Activated CD8-positive, alpha-beta memory T cell treated with anti-CD3 and anti-CD28 coated beads for 1 hour (primary cell): ENCODE data around the gene PRRC2A.

ENCODE experiments used
- DNase-seq, 2 donors: peaks; one replicate each; pipeline ENCODE4 v3.0.0-alpha.2; 2020; ENCODE audit warnings: low read depth in 1 of 2; ENCODE audit errors: extremely low read depth in 1 of 2

PRRC2A gene

GRCh38 chr6:31621991-31622390 is 1.5 kb downstream of the PRRC2A start:
- DNase-seq: no peak

- DNase-seq: no peak
Observed at GRCh38 chr6:31622684-31623091, 2.2 kb downstream of the PRRC2A start.

GRCh38 chr6:31624070-31624469 is 3.6 kb downstream of the PRRC2A start:
- DNase-seq: no peak

- no peak for DNase-seq
Observed at GRCh38 chr6:31626952-31627351, 6.4 kb downstream of the PRRC2A start.

- no peak for DNase-seq
Observed at GRCh38 chr6:31627690-31628287, 7.3 kb downstream of the PRRC2A start.

GRCh38 chr6:31629014-31629413 is 8.5 kb downstream of the PRRC2A start:
- DNase-seq: no peak

GRCh38 chr6:31630177-31630934 is 9.8 kb downstream of the PRRC2A start:
- no peak for DNase-seq

GRCh38 chr6:31631209-31631608 is 10.7 kb downstream of the PRRC2A start:
- DNase-seq: no peak

GRCh38 chr6:31631681-31632278 is 11.3 kb downstream of the PRRC2A start:
- DNase-seq: no peak

- DNase-seq: no peak
Observed at GRCh38 chr6:31632279-31632946, 11.9 kb downstream of the PRRC2A start.

GRCh38 chr6:31633447-31633846 is 12.9 kb downstream of the PRRC2A start:
- DNase-seq: no peak

GRCh38 chr6:31634131-31634530 is 13.6 kb downstream of the PRRC2A start:
- DNase-seq: no peak

- no peak for DNase-seq
Observed at GRCh38 chr6:31634969-31635575, 14.6 kb downstream of the PRRC2A start.

GRCh38 chr6:31636698-31637596 is 16.4 kb downstream of the PRRC2A start:
- no peak for DNase-seq

GRCh38 chr6:31639043-31639442 is 18.5 kb downstream of the PRRC2A start:
- no peak for DNase-seq

- no peak for DNase-seq
Observed at GRCh38 chr6:31639449-31639861, 18.9 kb downstream of the PRRC2A start.

GRCh38 chr6:31640612-31641011 is 20.1 kb downstream of the PRRC2A start:
- DNase-seq: no peak

GRCh38 chr6:31641370-31641769 is 20.9 kb downstream of the PRRC2A start:
- no peak for DNase-seq

- no peak for DNase-seq
Observed at GRCh38 chr6:31642798-31643570, 22.5 kb downstream of the PRRC2A start.
